GM10266 (cell line): Measurements from ENCODE around the gene RALGPS2.

Experiments
- DNase-seq: peaks from one replicate; pipeline ENCODE4 v3.0.0; 2012; ENCODE audit errors: extremely low spot score
- CTCF ChIP-seq: IDR thresholded peaks from 2 replicates; pipeline ENCODE4 v1.5.1; 2012; ENCODE audit warnings: mild to moderate bottlenecking, low read depth; ENCODE audit not compliant: control insufficient read depth, insufficient read depth; ENCODE audit errors: missing control alignments

The RALGPS2 gene

GRCh38 chr1:178942285-178943198 lies 217.5 kb downstream of the RALGPS2 start:
- no peak for DNase-seq
- no peak for TF ChIP-seq CTCF

GRCh38 chr1:178944729-178945128 lies 219.7 kb downstream of the RALGPS2 start:
- no peak for TF ChIP-seq CTCF
- DNase-seq = no peak

- no peak for DNase-seq
- TF ChIP-seq CTCF = no peak
Measured at GRCh38 chr1:178945763-178946266, 220.8 kb downstream of the RALGPS2 start.

GRCh38 chr1:178946416-178946815 lies 221.4 kb downstream of the RALGPS2 start:
- no peak for TF ChIP-seq CTCF
- DNase-seq = no peak

- DNase-seq = no peak
Measured at GRCh38 chr1:178946855-178947676, 222.0 kb downstream of the RALGPS2 start.

GRCh38 chr1:178947677-178947981 lies 222.6 kb downstream of the RALGPS2 start:
- no peak for TF ChIP-seq CTCF

More at GRCh38 chr1:178946855-178947676, 222.0 kb downstream of the RALGPS2 start:
- no peak for TF ChIP-seq CTCF

More at GRCh38 chr1:178947677-178947981, 222.6 kb downstream of the RALGPS2 start:
- no peak for DNase-seq
